Adrenal gland (tissue), 12 donors: ENCODE data around the gene DPP10. TPM values are rescaled to one million over a fixed set of nuclear protein-coding genes. Genes with fewer than 3 reads are reported as not detected.

Experiments
- DNase-seq, 7 donors: peaks; one replicate each; pipeline ENCODE4 v3.0.0-alpha.2; 2019 to 2020
- H3K27ac ChIP-seq, 5 donors: fragments of 200-600 bp; sonication (generic) in 4 of 5; 1 replicate in 3 of 5; 2 replicates in 2 of 5; pipeline versions ENCODE4 v1.5.1 to v1.8.0; 2016 to 2020; ENCODE audit warnings: mild to moderate bottlenecking in 1 of 5
- H3K27me3 ChIP-seq: fragments of 200-600 bp; 2 replicates; pipeline ENCODE4 v1.8.0; 2021
- H3K36me3 ChIP-seq, 2 donors: fragments of 200-600 bp; replicated peaks in 1 of 2; 1 replicate in 1 of 2; 2 replicates in 1 of 2; pipeline versions ENCODE4 v1.5.1 to v1.8.0; 2018 to 2022
- H3K4me1 ChIP-seq, 2 donors: fragments of 200-600 bp; replicated peaks in 1 of 2; 1 replicate in 1 of 2; 2 replicates in 1 of 2; pipeline versions ENCODE4 v1.5.1 to v1.8.0; 2018 to 2021
- H3K4me3 ChIP-seq, 4 donors: fragments of 200-600 bp; sonication (generic) in 3 of 4; one replicate each; pipeline ENCODE4 v1.5.1; 2016 to 2018
- H3K9me3 ChIP-seq, 3 donors: fragments of 200-600 bp; sonication (generic) in 1 of 3; replicated peaks in 1 of 3; 1 replicate in 2 of 3; 2 replicates in 1 of 3; pipeline versions ENCODE4 v1.5.1 to v1.8.0; 2016 to 2021
- POLR2A ChIP-seq, 2 donors: fragments of 450-650 bp; IDR thresholded peaks; one replicate each; pipeline ENCODE4 v1.6.1; 2017; ENCODE audit warnings: antibody characterized with exemption in 2 of 2, mild to moderate bottlenecking in 2 of 2, moderate library complexity in 1 of 2
- WGBS, 4 donors: extraction: QIAGEN DNeasy Blood & Tissue Kit in 2 of 4; methylation state at CpG; one replicate each; pipeline versions ENCODE4 v1.1.5 to v1.1.7; 2013 to 2017; 5-methylcytosine and 5-hydroxymethylcytosine counted together
- intact Hi-C, 2 donors: fragments of 100-400 bp; cut with DNase I; formaldehyde crosslinking; loops; one replicate each; pipeline versions ENCODE4 v1.14.1 to v1.15.0; 2022 to 2023
- polyA plus RNA-seq, 3 donors: library from polyadenylated mRNA; stranded (reverse); fragments of 200-250 nt in 2 of 3; fragments of 350-450 nt in 1 of 3; fragmentation: Illumina TruSeq in 1 of 3; extraction: RNeasy Lipid Tissue Mini Kit (QIAGEN cat#74804) in 1 of 3; gene quantifications; one replicate each; pipeline ENCODE4 v1.2.3, GENCODE V29; 2013 to 2014
- total RNA-seq, 9 donors: library from RNA; depleted of rRNA in 4 of 9; stranded (reverse); fragments of >200 nt in 4 of 9; fragments of 120-200 nt in 1 of 9; fragmentation: NEBNext Ultra II Directional in 1 of 9; extraction: Animal tissue kit (Norgen Biotek cat#: 25700) in 1 of 9; gene quantifications; one replicate each; pipeline versions ENCODE4 v1.1.0 to v1.2.4, GENCODE V29; 2013 to 2023
- TF ChIP-seq, protein P1 (sequence below), 6 experiments: fragments of 450-650 bp in 4 of 6; fragments of 200-600 bp in 2 of 6; sonication (generic) in 1 of 6; IDR thresholded peaks; 1 replicate in 5 of 6; 2 replicates in 1 of 6; pipeline versions ENCODE4 v1.5.1 to v1.8.0; 2016 to 2021; ENCODE audit warnings: antibody characterized with exemption in 6 of 6, mild to moderate bottlenecking in 2 of 6, moderate library complexity in 1 of 6
- donor health status: healthy with polysubstance abuse.
- donor health status: Bipolar disorder and iron deficiency.
- donor health status: DM: yes; HTN: yes; CAD: no.
- donor health status: DM: no; HTN: no; CAD: no.
- donor health status: DM: no; HTN: no; CAD: no.
- donor health status: DM: yes; HTN: yes; CAD: no.

Gene DPP10
- total and polyA plus RNA-seq, 12 donors, result 5.2 to 257 (median 32.0) TPM

DNA sequence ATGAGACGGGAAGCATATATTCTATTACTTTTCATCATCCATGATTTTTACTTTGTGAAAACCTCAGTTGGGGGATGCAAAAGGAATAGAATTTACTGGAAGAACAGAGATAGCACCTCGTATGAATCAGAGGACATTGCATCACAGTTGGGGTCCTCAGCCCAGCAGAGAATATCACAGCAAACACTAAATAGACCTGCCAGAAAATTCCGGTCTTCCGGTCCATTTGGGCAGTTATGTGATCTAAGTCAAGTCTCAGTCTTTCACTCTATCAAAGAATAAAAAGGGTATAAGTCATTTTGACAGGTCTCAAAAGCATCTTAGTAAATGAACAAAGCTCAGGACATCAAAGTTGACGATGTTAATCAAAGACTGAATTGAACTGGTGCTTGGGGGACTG lies 1100.6 kb downstream of the DPP10 start:
- Histone ChIP-seq H3K36me3 (no peaks in the 10 kb centered on the region), H3K27me3 (no peaks in the 10 kb centered on the region), H3K9me3 (no peaks in the 10 kb centered on the region), H3K4me3 (no peak overlapping the region), H3K27ac (no peak overlapping the region), H3K4me1 (no peaks in the 10 kb centered on the region)
- TF ChIP-seq, protein P1, sequence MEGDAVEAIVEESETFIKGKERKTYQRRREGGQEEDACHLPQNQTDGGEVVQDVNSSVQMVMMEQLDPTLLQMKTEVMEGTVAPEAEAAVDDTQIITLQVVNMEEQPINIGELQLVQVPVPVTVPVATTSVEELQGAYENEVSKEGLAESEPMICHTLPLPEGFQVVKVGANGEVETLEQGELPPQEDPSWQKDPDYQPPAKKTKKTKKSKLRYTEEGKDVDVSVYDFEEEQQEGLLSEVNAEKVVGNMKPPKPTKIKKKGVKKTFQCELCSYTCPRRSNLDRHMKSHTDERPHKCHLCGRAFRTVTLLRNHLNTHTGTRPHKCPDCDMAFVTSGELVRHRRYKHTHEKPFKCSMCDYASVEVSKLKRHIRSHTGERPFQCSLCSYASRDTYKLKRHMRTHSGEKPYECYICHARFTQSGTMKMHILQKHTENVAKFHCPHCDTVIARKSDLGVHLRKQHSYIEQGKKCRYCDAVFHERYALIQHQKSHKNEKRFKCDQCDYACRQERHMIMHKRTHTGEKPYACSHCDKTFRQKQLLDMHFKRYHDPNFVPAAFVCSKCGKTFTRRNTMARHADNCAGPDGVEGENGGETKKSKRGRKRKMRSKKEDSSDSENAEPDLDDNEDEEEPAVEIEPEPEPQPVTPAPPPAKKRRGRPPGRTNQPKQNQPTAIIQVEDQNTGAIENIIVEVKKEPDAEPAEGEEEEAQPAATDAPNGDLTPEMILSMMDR (IDR thresholded peaks at IDR 0.05), result no peak
- no peak for TF ChIP-seq POLR2A (IDR thresholded peaks at IDR 0.05)
- no peak for DNase-seq
- intact Hi-C loops, result no loop called here
- WGBS, 4 donors, result 78 to 84% (median 83%) methylated on average over 5 of the region's 5 CpGs

DNA sequence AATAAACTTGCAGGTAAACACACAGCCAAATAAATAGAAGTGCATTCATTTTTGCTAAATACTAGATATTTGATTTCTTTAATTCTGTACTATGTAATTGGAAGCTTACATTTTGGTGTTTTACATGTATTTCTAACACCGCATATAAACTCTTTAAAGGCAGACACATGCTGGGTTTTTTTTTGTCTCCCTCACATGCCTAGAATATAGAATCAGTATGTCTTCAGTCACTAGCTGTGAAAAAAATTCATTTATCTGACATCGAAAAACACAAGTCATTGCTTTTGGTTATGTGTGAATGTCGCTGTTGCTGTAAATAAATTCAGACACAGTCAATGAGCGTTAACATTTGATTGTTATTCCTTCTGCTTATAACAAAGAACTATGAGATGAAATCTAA lies 1101.0 kb downstream of the DPP10 start:
- Histone ChIP-seq H3K27me3 (no peaks in the 10 kb centered on the region), H3K27ac (no peak overlapping the region), H3K4me1 (no peaks in the 10 kb centered on the region), H3K4me3 (no peak overlapping the region), H3K9me3 (no peaks in the 10 kb centered on the region), H3K36me3 (no peaks in the 10 kb centered on the region)
- intact Hi-C loops, result no loop called here
- TF ChIP-seq, protein P1 (IDR thresholded peaks at IDR 0.05), result no peak
- TF ChIP-seq POLR2A (IDR thresholded peaks at IDR 0.05), result no peak
- 92 to 94% (median 93%) methylated on average over 4 of the region's 4 CpGs for WGBS, 4 donors
- DNase-seq, result no peak

DNA sequence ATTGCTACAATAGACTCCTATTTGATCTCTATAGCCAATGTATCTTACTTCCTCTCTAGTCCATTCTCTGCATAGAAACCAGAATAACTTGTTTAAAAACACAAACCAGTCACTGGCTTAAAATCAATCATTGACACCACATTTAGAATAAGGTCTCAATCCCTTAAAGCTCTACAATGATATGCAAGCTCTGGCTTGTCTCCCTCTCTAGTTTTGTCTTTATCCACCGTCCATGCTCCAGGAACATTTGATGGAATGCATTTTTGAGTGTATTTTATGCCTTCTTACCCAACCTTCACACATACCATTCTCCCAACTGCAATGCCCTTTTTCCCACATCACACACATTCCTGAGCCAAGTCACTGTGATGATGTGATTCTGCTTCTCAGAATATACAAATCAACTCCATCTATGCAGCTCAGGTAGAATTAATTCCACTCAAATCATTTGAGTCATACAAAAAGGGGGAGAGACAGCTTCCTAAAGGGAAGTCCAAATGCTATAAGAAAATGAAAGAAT lies 1107.2 kb downstream of the DPP10 start:
- no peaks in the 10 kb centered on the region for H3K36me3 ChIP-seq
- no peak overlapping the region for H3K4me3 ChIP-seq
- H3K27me3 ChIP-seq, result no peaks in the 10 kb centered on the region
- H3K4me1 ChIP-seq, result no peaks in the 10 kb centered on the region
- no peaks in the 10 kb centered on the region for H3K9me3 ChIP-seq
- no peak for TF ChIP-seq POLR2A (IDR thresholded peaks at IDR 0.05)
- TF ChIP-seq, protein P1 (IDR thresholded peaks at IDR 0.05), result no peak
- DNase-seq, result no peak
- 63 to 89% (median 84%) methylated on average over 1 of the region's 1 CpG for WGBS, 4 donors
- intact Hi-C loops, result no loop called here
- no peak overlapping the region for H3K27ac ChIP-seq

DNA sequence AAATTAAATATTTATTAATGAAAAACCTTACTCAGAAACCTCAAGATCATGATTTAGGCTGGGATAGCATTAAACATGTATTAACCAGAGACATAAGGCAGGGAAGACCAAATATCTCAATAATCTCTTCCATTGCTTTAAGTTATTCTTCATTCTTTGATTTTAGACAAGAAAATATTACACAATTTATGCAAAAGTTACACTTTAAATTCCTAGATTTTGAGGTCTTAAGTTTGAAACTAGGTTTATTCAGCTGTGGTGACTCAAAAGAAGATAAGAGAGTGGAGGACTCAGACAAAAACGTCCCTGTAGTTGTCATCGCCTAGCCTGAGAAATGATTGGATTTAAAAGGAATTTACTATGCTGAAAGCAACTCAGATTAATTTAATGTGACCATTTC lies 1110.3 kb downstream of the DPP10 start:
- Histone ChIP-seq H3K9me3 (no peaks in the 10 kb centered on the region), H3K4me3 (no peak overlapping the region), H3K4me1 (no peaks in the 10 kb centered on the region), H3K27ac (no peak overlapping the region), H3K36me3 (no peaks in the 10 kb centered on the region), H3K27me3 (no peaks in the 10 kb centered on the region)
- TF ChIP-seq, protein P1 (IDR thresholded peaks at IDR 0.05), result no peak
- TF ChIP-seq POLR2A (IDR thresholded peaks at IDR 0.05), result no peak
- intact Hi-C loops, result no loop called here
- 21 to 33% (median 30%) methylated on average over 2 of the region's 2 CpGs for WGBS, 4 donors
- peak in 1 of 7 donors; percentile 5 for DNase-seq
